GM19238 (cell line): Measurements from ENCODE around the gene ACSL4.
"Not testable (repeated sequence)": the region's sequence is repeated elsewhere in the genome, so short reads cannot be mapped to it uniquely, and the experiment has no call there.

Experiments used
- DNase-seq: peaks from one replicate; pipeline ENCODE4 v3.0.0; 2011; ENCODE audit warnings: low spot score; ENCODE audit not compliant: insufficient read length

The ACSL4 gene

DNA sequence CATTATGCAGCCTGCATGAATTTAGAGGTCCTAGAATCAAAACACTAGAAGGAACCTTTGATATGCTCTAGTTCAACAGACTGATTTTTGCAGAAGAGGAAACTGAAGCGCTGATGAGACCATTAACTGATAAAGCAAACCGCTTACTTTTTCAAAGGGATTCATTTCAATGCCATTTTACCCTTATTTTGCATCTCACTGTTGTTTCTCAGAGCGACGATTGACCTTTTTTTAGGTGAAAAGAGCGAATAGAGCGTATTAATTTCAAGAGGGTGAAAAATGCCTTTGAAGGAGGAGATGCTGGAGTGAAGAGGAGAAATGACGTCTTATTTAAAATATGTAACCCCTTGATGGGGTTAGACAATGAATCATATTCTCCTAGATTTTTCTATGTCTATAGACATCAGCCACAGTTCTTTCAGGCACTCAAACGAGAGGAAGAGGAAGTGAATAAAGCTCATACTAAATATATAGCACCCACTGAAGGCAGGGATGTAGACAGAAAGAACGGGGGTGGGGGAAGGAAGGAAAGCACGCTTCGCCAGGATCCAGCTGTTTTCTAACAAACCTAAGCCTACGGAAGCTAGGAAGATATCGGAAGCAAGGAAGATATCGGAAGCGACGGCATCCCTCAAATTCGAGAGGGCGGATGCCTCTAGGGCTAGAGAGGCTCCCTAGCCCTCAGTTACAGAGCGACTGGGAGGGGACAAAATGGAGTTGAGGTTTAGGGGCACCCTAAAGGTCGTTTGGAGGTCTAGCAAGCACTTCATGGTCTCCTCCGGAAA is 848 bp downstream of the ACSL4 start:
- DNase-seq: no peak

DNA sequence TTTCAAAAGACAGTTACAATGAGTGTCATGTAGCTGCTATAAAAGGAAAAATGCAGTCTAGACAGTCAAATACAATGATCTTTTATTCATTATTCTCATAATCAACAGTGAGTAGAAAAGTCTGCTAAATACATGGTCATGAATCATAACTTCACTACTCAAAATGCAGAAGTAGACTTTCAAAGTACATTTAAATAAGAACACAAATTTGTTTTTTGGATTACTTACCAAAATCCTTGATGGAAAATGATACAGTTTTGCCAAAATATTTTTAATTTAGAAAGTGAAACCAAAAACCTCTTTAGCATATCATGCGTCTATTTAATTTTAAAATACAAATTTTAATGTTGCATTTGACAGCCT is 4.9 kb downstream of the ACSL4 start:
- DNase-seq: no peak

DNA sequence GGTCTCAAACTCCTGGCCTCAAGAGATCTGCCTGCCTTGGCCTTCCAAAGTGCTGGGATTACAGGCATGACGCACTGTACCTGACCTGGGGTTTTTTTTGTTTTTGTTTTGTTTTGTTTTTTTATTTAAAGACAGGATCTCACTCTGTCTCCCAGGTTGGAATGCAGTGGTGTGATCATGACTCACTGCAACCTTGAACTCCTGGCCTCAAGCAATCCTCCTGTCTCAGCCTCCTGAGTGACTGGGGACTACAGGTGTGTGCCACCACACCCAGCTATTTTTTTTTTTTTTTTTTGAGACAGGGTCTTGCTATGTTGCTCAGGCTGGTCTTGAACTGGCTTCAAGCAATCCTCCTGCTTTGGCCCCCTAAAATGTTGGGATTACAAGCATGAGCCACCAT is 8.1 kb downstream of the ACSL4 start:
- DNase-seq: not testable (repeated sequence)

DNA sequence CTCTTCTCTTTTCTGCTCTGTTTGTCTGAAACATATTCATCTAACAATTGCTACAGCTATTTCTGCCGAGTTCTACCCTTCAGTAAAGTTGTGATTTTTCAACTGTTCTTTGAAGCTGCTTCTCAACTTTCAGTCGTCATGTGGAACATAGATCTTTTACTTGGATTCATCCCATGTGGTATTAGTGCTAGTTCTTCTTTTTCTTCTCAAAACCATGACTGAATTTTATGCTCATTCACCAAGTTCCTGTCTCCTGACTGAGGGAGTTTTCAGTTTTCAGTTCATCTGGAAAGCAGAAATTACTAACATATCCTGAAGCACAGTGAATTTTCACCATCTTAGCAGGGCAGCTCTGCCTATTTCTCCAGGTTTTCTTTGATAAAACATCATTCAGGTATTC is 12.1 kb downstream of the ACSL4 start:
- no peak for DNase-seq

DNA sequence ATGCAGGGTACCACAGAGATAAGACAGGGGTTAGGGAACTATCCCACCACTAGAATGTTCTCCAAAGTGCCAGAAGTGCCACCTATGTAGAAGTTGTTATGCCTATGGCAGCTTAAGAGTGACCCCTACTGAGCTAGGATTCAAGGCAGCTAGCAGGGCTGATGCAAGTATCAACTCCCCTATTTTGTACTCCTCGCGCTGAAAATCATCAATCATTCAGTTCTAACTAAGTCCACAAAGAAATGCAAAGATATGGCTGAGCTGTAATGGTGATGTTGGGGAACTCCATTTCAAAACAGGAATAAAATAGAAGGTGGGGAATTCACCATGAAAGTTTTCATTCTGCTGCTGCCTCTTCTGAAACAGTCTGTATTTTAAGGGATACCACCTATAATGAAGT is 13.8 kb downstream of the ACSL4 start:
- DNase-seq: no peak

DNA sequence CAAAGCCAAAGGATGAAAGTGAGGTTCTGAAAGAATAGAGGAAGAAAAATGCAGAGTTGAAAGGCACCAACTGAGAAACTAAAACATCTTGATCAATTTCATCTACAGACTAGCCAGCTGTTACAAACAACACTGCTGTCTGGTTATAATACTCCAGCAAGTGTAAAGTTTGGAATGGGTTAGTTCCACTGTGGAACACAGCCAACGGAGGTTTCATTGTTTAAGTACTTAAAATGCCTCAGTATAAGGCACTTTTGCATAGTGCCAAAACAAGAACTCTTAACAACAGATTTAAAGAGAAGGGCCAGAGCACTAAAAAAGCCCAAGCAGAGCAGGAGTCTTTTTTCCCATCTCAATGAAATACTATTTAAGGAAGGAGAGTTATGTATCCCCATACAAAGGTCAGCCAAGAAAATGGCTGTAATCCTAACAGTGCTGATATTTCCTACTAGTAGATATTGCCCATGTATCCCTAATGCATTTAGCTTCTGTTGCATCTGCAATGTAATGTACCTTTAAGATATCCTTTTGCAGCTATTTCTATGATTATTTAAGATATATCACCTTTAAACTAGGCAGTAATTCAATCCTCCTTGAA is 16.5 kb downstream of the ACSL4 start:
- no peak for DNase-seq

DNA sequence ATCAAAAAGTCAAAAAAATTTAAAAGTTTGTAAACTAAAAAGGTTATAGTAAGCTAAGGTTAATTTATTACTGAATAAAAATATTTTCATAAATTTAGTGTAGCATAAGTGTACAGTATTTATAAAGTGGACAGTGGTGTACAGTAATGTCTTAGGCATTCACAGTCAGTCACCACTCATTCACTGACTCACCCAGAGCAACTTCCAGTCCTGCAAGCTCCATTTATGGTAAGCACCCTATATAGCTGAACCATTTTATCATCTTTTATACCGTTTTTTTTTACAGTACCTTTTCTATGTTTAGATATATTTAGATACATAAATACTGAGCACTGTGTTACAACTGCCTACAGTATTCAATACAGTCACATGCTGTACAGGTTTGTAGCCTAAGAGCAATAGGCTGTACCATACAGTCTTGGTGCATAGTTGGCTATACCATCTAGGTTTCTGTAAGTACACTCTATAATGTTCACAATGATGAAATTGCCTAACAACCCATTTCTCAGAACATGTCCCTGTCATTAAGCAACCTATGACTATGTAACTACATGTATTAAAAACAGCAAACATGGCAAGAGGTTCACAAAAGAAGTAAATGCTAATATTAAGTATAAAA is 18.6 kb downstream of the ACSL4 start:
- no peak for DNase-seq

DNA sequence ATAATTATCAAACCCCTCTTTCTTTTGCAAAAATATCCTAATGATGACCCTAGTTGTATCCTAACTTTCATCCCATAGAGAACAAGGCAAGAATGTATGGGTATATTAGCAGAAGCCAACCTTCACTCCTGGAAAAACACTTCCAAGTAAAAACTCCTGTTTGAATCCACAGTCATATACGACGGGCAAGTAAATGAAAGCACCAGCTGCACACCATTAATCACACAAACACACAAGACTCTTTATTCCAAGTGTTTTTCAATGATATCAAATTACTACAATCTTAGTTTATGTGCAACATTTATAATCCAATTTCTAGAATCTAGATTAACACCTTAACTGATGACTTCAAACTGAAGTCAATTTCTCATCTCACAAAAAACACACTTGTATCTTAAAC is 22.9 kb downstream of the ACSL4 start:
- DNase-seq: no peak

DNA sequence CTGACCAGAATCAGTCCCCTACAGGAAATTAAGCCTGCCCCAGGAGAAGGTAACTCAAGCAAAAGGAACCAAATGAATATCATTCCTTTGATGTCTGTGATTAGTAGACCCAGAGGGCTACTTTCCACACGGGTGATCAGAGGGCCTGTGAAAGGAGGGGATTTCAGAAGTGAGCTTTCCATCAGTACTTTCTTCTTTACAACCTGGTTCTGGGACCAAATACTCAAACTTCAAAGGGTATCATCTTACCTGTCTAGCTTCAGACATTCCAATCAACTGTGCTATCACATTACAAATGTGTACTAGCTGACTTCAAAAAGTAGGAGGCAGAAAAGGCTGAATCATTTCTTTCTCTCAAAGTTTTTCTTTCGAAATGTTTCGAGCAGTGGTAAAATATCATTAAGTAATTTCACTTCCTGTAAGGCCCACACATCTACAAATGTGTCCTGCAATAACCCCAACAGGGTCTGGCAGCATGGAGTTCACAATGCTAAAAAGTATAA is 23.9 kb downstream of the ACSL4 start:
- no peak for DNase-seq

DNA sequence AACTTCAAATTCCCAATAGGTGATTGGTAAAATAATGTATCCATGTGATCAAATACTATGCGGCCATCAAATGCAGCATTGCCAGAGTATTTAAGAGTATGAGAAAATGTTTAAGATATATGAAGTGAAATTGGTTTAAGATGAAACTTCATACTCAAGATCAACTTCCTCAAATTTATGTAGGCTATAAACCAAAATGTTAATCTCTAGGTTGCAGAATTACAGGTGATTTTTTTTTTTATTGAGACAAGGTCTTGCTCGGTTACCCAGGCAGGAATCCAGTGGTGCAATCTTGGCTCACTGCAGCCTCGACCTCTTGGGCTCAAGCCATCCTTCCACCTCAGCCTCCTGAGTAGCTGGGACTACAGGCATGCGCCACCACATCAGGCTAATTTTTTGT is 25.3 kb downstream of the ACSL4 start:
- DNase-seq: no peak

DNA sequence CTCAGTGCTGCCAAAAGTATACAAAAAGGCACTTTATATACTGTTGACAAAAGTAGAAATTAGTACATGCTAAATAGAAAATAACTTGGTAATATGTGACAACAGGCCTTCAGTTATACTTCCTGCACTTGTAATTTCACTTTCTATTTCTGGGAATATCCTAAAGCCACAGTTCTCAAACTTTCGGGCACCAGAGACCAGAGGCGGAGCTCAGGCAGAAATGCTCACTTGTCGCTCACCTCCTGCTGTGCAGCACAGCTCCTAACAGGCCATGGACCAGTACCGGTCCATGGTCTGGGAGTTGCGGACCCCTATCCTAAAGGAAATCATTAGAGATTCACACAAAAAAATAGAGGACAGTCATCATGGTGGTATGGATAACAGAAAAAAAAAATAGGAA is 25.7 kb downstream of the ACSL4 start:
- DNase-seq: no peak

DNA sequence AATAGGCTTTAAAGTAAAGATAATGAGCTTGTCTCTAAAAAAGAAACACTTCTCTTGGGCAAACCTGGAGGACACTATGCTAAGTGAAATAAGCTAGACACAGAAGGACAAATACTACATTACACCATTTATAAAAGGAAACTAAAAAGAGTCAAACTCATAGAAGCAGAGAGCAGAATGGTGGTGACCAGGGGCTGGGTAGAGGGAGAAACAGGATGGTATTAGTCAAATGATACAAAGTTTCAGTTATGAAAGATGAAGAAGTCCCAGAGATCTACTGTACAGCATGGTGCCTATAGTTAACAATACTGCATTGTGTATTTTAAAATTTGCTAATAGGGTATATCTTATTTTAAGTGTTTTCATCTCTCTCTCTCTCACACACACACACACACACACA is 28.5 kb downstream of the ACSL4 start:
- DNase-seq: no peak

DNA sequence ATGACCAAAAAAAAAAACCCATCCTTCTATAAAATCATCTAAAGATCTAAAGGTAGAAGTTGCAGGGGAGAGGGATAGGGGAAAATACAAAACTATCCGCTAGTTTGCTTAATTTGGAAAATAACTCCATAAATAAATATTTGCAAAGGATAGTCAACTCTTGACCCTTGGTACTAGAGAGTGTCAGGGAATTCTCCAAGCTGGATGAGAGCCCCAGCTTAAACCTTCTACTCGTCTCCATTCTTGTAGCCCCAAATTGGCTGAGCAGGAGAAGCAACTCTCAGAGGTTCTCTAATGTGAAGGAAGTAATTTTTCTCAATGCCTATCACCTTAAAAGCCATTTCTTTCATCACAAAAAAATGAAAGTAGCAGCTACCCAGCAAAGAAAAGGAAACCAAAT is 35.2 kb downstream of the ACSL4 start:
- DNase-seq: no peak

DNA sequence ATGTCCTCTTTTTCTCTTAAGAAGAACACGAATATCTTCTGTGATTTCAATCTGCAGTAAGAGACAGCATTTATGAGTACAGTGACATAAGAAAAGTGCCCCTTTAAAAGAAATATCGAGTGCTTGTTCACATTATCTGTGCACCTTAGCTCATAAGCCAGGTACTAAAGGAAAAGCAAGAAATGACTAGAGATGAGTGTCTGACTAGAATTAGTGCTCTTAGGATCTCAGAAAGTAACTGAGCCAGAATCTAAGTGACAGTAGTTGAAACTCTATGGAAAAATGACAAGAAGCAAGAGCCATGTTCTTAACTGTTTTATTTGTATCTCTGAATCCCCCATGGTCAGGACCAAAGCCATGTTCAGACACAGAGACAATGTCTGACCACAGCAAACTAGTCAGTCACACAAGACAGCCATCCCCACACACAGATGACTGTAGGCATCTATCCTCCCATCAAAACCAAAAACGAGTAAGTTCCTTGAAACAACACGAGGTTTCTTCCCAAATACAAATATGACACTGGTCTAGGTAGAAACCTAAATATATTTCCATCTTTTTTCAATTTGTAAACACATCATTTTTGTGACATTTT is 36.8 kb downstream of the ACSL4 start:
- no peak for DNase-seq

DNA sequence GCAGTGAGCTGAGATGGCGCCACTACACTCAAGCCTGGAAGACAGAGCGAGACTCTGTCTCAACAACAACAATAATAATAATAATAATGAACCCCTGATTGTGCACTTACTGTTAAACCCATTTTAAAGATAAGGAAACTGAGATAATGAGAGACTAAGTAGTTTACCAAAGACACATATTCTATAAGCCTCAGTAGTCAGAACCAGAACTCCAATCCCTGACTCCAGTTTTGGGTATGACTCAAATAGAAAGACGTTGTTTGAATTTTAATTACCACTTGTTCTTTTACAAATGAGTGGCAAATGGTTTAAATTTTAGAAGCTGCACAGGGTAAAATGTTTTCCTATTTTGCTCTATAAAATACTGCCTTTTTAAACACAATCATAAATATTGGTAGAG is 37.4 kb downstream of the ACSL4 start:
- DNase-seq: no peak

DNA sequence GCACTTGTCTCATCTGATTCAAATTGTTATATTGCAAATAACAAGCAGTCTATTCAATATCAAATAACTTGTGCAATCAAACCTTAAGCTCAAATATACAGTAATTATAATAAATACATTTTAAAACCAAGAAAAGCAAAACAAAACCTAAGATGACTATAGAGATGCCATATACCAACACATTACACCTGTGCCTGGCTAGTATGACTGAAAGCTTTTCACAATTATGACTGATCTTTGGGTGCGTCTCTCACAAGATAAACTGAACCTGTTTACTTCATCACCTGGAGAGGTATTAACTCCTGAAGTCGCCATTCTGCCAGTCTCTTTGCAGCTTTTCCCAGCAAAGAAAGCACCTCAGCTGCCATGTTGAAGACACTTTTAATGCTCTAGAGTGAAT is 41.3 kb downstream of the ACSL4 start:
- no peak for DNase-seq

DNA sequence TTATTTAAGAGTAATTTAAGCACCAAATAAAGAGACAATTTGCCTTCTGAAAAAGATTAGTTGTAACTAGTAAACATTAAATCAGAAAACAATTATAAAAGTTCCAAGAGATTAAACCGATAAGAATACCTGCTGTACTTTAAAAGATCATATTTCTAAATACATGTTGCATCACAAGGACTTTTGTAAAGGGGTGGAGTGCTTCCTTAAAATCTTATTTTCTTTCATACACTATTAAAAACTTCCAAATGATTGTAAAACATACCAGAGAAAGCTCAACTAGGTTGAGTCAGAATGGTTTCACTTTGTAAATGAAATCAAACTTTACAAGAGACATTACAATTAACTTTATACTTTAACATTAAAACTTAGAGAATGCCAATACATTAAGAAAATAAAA is 41.8 kb downstream of the ACSL4 start:
- no peak for DNase-seq

DNA sequence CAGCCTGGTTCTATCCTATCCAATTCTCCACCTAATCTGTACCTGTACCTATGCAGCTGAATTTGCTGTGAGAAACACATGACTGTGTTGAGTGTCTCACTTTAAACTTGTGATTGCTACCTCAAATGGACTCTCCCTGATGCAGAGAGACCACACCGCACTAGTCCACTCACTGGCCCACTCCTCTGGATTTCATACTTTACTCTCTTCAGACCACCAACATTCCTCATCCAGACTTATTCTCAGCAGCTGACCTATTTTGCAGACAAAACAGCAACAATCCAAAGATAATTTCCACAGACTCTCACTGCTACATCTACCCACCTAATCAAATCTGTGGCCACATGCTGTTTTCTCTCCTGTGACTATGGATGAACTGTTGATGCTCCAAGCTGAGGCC is 45.2 kb downstream of the ACSL4 start:
- no peak for DNase-seq

DNA sequence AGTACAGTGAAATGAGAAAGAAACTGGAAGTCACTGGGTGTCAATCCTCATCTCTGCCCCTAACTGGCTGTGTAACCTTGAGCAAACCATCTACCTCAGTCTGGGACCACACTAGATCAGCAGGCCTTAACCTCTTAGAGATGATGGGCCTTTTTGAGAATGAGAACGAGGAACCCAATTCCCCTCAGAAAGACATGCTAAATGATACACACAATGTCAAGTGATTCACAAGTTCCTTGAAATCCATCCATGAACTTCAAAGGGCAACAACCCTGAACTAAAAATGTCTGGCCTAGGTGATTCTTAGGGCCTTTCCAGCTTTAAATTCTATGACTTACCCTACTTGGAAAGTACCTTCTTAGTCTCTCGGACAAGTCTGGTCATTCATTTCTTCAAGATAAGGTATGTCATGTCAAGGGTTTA is 47.4 kb downstream of the ACSL4 start:
- no peak for DNase-seq

DNA sequence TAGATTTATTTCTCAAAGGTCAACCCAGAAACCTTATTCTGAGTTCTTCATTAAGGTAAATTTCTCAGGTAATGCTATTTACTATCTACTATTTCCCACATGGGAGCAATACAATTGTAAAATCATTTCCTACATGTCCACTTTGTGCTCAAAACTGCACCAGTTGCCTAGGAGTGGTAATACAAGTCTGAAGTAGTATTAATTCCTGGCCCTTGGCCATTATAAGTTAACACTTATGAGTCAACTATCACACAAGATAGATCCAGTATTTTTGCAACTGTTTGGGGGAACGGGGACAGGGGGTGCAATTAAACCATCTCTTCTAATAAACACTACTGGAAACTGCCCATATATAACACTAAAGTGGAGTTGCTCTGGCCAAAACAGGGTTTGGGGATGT is 48.9 kb downstream of the ACSL4 start:
- no peak for DNase-seq

DNA sequence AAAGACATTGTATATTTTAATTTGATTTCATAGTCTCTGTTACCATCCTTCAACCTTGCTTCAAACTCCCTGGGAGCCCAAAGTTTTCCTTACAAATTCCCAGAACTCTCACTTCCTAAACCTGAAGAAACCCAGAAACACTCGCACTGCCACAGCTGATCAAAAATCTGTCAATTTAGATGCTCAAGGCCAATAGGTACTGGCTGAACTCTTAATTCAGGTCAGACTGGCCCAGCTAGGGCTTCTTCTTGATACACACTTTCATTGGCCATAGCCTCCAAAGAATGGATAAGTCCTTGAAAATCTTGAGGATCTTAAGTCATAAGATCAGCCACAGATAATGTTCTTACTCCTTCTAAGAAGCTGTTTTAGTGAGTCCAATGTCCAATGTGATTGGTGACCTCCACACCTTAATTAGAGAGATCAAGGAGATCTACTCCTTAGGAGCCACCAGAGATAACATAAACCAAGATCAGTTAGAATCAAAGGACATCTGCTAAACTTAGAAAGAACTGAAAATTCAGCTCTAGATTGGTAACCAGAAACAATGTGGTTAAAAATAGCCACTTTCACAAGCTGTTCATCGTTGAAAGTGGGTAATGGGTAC is 51.5 kb downstream of the ACSL4 start:
- no peak for DNase-seq

DNA sequence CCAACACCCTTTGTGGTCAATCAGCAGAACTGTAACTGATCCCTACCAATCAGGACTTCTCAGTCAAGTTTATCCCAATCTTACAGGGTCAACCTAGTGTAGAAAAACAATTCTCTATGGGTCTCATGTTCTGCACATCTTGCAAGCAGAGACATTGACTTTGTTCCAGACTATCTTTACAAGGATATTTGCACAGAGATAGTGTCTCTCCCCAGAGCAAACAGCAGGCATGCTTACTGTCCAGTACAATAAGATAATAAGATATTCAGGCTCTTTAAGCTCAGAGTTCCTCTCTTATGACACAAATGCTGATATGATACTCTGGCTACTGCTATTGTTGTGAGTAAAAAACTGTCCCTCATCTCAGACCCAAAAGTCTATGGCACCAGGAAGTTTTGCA is 53.2 kb downstream of the ACSL4 start:
- no peak for DNase-seq
